ENCODE measurements around the gene ZNF275. TPM values are rescaled to one million over a fixed set of nuclear protein-coding genes. Genes with fewer than 3 reads are reported as not detected.

The ZNF275 gene
- polyA plus RNA-seq, 3 donors, result 19.2 to 22.6 (median 21.0) TPM

Other genes with a start within 250 kb of the ZNF275 start
- not detected for gene MAGEA1, start 154.9 kb upstream of the ZNF275 start, polyA plus RNA-seq (ENCODE audit: insufficient read length in 3 of 3)
- gene PNMA6F, start 12.4 kb upstream of the ZNF275 start, polyA plus RNA-seq (ENCODE audit: insufficient read length in 3 of 3), result under 1 TPM; 0.22 to 0.44 (median 0.27) TPM
- not detected for gene PNMA6E, start 67.2 kb downstream of the ZNF275 start, polyA plus RNA-seq (ENCODE audit: insufficient read length in 3 of 3)
- 1 to 10 TPM in 1 of 3 donors, under 1 TPM in 2; 0.87 to 1.1 (median 0.99) TPM for gene ZFP92, start 77.3 kb downstream of the ZNF275 start, polyA plus RNA-seq (ENCODE audit: insufficient read length in 3 of 3)
- under 1 TPM; 0.48 to 0.54 (median 0.50) TPM for gene TREX2, start 111.9 kb downstream of the ZNF275 start, polyA plus RNA-seq (ENCODE audit: insufficient read length in 3 of 3)
- gene HAUS7, start 136.4 kb downstream of the ZNF275 start, polyA plus RNA-seq (ENCODE audit: insufficient read length in 3 of 3), result 10 to 100 TPM; 28.2 to 35.2 (median 32.1) TPM
- gene BGN, start 160.8 kb downstream of the ZNF275 start, polyA plus RNA-seq (ENCODE audit: insufficient read length in 3 of 3), result 100 to 1,000 TPM; 153 to 210 (median 155) TPM
- under 1 TPM; 0.17 to 0.28 (median 0.28) TPM for gene ATP2B3, start 183.5 kb downstream of the ZNF275 start, polyA plus RNA-seq (ENCODE audit: insufficient read length in 3 of 3)